GM12892 (cell line): ENCODE data around the gene ANKRD13A.

Source experiments
- POLR2AphosphoS5 ChIP-seq: IDR thresholded peaks from 2 replicates; pipeline ENCODE4 v1.6.1; 2011; ENCODE audit warnings: low read depth, low read length, control low read depth
- TAF1 ChIP-seq: IDR thresholded peaks from 2 replicates; pipeline ENCODE4 v1.6.1; 2011; ENCODE audit warnings: low read depth, mild to moderate bottlenecking, control low read depth, low read length, borderline replicate concordance

GRCh38 chr12:109999983-110000505, 814 bp downstream of the ANKRD13A start:
- TF ChIP-seq POLR2AphosphoS5 (no peak), TAF1 (no peak)
